Dendritic cell treated with granulocyte-macrophage colony-stimulating factor and Interleukin-4, amounts not matched to agents 40 ng/mL and 50 ng/mL, for 4 days (primary cell): ENCODE results near the gene ZFHX2.
A peak's percentile ranks its signal among the peaks of the same experiment; 100 is the strongest.

Experiments used
- H3K27ac Mint-ChIP-seq: one replicate; pipeline ENCODE4 v1.8.0; 2022; ENCODE audit warnings: mild to moderate bottlenecking, mixed read lengths
- H3K27me3 Mint-ChIP-seq: one replicate; pipeline ENCODE4 v1.8.0; 2022; ENCODE audit warnings: mild to moderate bottlenecking, mixed read lengths
- H3K36me3 Mint-ChIP-seq: one replicate; pipeline ENCODE4 v1.8.0; 2022; ENCODE audit warnings: low read depth, mixed read lengths
- H3K4me1 Mint-ChIP-seq: one replicate; pipeline ENCODE4 v1.8.0; 2022; ENCODE audit warnings: low read depth, mixed read lengths
- H3K4me3 Mint-ChIP-seq: one replicate; pipeline ENCODE4 v1.8.0; 2022; ENCODE audit warnings: mild to moderate bottlenecking, moderate library complexity, mixed read lengths
- H3K9me3 Mint-ChIP-seq: one replicate; pipeline ENCODE4 v1.8.0; 2022; ENCODE audit warnings: mixed read lengths
- intact Hi-C: fragments of 100-400 bp; cut with micrococcal nuclease; formaldehyde crosslinking; loops from one replicate; pipeline ENCODE4 v1.15.0; 2022

ZFHX2 gene

GRCh38 chr14:23535943-23536342, 15.6 kb downstream of the ZFHX2 start:
- no peak overlapping the region for H3K27ac Mint-ChIP-seq
- no peak overlapping the region for H3K4me3 Mint-ChIP-seq
- no peaks in the 10 kb centered on the region for H3K36me3 Mint-ChIP-seq
- peaks cover 2% of the 10 kb centered on the region for H3K27me3 Mint-ChIP-seq
- H3K4me1 Mint-ChIP-seq, result peaks cover 23% of the 10 kb centered on the region
- H3K9me3 Mint-ChIP-seq, result no peaks in the 10 kb centered on the region
- intact Hi-C loops, result no loop called here

GRCh38 chr14:23533652-23534435, 17.7 kb downstream of the ZFHX2 start:
- intact Hi-C loops, result no loop called here
- no peak overlapping the region for H3K27ac Mint-ChIP-seq
- no peaks in the 10 kb centered on the region for H3K36me3 Mint-ChIP-seq
- no peak overlapping the region for H3K4me3 Mint-ChIP-seq
- H3K4me1 Mint-ChIP-seq, result peaks cover 35% of the 10 kb centered on the region
- no peaks in the 10 kb centered on the region for H3K9me3 Mint-ChIP-seq
- H3K27me3 Mint-ChIP-seq, result peaks cover 2% of the 10 kb centered on the region

DNA sequence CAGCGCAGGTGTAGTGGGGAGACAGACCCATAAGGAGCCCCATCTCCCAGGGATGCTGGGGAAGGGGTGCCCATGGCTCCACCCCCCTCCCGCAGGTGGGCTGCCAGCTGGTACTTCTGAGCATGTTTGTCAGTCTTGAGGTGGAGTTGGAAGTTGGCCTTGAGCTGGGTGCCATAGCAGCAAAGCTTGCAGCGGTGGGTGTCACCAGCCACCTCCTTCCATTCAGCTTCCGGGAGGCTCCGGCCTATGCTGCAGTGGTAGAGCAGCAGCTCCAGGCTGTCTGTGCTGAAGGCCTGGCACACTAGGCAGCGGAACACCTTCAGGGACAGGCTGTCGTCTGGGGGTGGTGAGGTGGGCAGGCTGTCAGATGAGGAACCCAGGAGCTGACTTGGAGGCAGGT, 18.9 kb downstream of the ZFHX2 start:
- H3K27ac Mint-ChIP-seq, result no peak overlapping the region
- no peaks in the 10 kb centered on the region for H3K27me3 Mint-ChIP-seq
- peaks cover 24% of the 10 kb centered on the region for H3K4me1 Mint-ChIP-seq
- H3K4me3 Mint-ChIP-seq, result no peak overlapping the region
- intact Hi-C loops, result no loop called here
- H3K9me3 Mint-ChIP-seq, result no peaks in the 10 kb centered on the region
- H3K36me3 Mint-ChIP-seq, result no peaks in the 10 kb centered on the region

DNA sequence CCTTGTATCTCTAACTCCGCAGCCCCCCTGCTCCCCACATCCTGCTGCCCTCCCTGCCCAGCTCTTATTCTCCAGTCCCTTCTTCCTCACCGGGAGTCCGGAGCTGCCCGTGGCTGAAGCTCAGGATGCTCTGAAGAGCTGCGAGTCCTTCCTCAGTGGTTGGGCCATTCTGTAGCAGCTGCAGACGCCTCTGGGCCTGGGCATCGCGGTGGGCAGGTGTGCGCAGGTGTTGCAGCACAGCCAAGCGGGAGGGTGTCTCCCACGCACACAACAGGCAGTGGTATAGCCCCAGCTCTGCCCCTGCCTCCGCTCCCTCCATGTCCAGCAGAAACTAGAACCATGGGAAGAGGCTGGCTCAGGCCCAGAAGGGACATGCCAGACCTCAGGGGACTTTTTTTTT, 20.2 kb downstream of the ZFHX2 start:
- H3K36me3 Mint-ChIP-seq, result peaks cover 7% of the 10 kb centered on the region

DNA sequence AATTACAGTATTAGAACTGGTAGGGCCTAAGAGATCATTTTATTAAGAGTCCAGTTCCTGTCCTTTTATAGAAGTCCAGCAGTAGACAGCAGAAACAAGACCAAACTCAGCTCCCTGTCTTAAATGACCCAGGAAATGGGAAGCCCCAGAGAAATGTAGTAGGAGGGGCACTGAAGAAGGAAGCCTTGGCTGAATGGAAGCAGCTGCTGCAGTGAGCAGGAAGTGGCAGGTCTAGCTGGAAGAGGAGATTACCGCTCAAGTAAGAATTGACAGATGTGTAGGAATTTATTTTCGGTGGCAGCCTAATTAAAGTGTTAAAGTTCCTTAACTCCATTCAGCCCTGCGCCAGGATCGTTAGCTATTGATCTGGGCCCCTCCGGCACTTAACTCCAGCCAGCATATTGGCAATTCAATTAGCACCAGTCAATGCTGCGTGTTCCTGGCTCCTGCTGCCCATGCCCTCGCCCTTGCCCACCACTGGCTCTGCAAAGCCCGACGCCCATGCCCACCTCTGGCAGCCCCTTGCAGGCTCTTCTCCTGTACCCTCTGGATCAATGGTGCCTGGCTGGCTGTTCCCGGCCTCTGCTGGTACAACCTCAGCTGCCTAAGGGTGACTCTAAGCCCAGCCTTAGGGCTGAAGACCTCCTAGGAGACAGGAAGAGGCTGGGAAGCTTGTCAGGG, 21.1 kb downstream of the ZFHX2 start:
- Mint-ChIP-seq H3K9me3 (no peaks in the 10 kb centered on the region), H3K4me3 (no peak overlapping the region), H3K4me1 (peaks cover 17% of the 10 kb centered on the region), H3K27ac (peak overlapping the region; percentile 10), H3K36me3 (peaks cover 11% of the 10 kb centered on the region), H3K27me3 (no peaks in the 10 kb centered on the region)
- intact Hi-C loops, result no loop called here

More for the DNA sequence above, 20.2 kb downstream of the ZFHX2 start:
- H3K9me3 Mint-ChIP-seq, result no peaks in the 10 kb centered on the region
- H3K27ac Mint-ChIP-seq, result no peak overlapping the region
- H3K4me1 Mint-ChIP-seq, result peaks cover 17% of the 10 kb centered on the region
- no peak overlapping the region for H3K4me3 Mint-ChIP-seq
- H3K27me3 Mint-ChIP-seq, result no peaks in the 10 kb centered on the region
- intact Hi-C loops, result no loop called here

DNA sequence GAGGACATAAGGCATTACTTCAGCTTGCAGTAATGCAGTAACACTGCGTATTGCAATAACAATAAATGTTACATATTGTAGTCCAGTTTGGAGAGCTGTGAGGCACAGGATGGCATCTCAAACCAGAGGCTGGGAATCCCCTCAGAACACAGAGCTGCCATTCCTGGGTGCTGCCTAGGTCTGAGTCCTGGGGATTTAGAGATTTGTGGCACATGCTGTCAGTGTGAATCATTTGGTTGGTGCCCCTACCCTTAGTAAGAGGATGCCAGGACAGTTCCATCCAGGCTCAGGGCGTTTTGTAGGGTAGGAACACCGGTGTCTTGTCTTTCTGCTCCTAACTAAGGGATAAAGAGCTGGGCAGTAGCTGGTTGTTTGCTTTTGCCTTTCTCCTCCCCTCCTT, 22.5 kb downstream of the ZFHX2 start:
- peaks cover 11% of the 10 kb centered on the region for H3K36me3 Mint-ChIP-seq
- H3K27me3 Mint-ChIP-seq, result no peaks in the 10 kb centered on the region
- H3K27ac Mint-ChIP-seq, result no peak overlapping the region
- intact Hi-C loops, result no loop called here
- H3K9me3 Mint-ChIP-seq, result no peaks in the 10 kb centered on the region
- peaks cover 17% of the 10 kb centered on the region for H3K4me1 Mint-ChIP-seq
- H3K4me3 Mint-ChIP-seq, result no peak overlapping the region

- no peaks in the 10 kb centered on the region for H3K9me3 Mint-ChIP-seq
- peaks cover 17% of the 10 kb centered on the region for H3K4me1 Mint-ChIP-seq
- no peak overlapping the region for H3K27ac Mint-ChIP-seq
- peaks cover 11% of the 10 kb centered on the region for H3K36me3 Mint-ChIP-seq
- no peaks in the 10 kb centered on the region for H3K27me3 Mint-ChIP-seq
- no peak overlapping the region for H3K4me3 Mint-ChIP-seq
- intact Hi-C loops, result no loop called here
Observed at GRCh38 chr14:23528555-23528954, 23.0 kb downstream of the ZFHX2 start.

- Mint-ChIP-seq H3K4me3 (no peak overlapping the region), H3K27me3 (no peaks in the 10 kb centered on the region), H3K9me3 (no peaks in the 10 kb centered on the region), H3K27ac (no peak overlapping the region), H3K36me3 (peaks cover 11% of the 10 kb centered on the region), H3K4me1 (peaks cover 23% of the 10 kb centered on the region)
- intact Hi-C loops, result no loop called here
Observed at GRCh38 chr14:23525611-23526010, 26.0 kb downstream of the ZFHX2 start.

GRCh38 chr14:23524954-23525353, 26.6 kb downstream of the ZFHX2 start:
- H3K36me3 Mint-ChIP-seq, result peaks cover 11% of the 10 kb centered on the region
- peaks cover 16% of the 10 kb centered on the region for H3K4me1 Mint-ChIP-seq
- no peak overlapping the region for H3K27ac Mint-ChIP-seq
- no peaks in the 10 kb centered on the region for H3K27me3 Mint-ChIP-seq
- intact Hi-C loops, result no loop called here
- H3K4me3 Mint-ChIP-seq, result no peak overlapping the region
- no peaks in the 10 kb centered on the region for H3K9me3 Mint-ChIP-seq

DNA sequence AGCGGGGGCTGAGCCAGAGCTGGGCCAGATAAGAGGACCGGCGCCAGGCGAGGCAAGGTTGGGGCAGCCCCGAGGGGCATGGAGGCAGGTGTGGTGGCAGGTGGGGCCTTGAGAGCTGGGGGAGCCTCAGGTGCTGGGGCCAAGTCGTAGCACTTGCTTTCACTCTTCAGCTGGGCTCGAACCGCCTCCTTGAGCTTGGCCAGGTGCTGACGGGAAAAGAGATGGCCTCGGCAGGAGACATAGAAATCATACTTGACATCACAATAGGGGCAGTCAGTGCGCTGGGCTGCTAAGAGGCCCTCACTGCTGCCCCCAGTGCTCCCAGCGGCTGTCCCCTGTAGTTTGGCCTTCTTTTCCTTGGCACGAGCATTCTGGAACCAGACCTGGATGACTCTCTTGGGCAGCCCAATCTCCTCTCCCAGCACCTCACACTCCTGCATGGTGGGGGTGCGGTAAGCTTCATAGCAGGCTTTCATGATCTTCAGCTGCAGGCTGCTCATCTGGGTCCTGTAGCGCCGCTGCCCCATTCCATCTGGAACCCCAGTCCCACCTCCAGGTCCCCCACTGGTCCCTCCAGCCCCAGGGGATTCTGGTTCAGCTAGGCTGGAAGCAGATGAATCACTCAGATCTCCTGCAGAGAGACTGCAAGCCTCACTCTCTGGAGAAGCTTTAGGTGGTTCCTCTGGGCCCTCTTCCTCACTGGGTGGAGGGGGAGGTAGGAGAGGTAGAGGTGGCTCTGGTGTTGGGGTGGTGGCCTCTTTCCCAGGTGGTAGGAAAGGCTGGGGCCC, 28.1 kb downstream of the ZFHX2 start:
- Mint-ChIP-seq H3K36me3 (peaks cover 11% of the 10 kb centered on the region), H3K27me3 (no peaks in the 10 kb centered on the region), H3K9me3 (no peaks in the 10 kb centered on the region), H3K4me3 (no peak overlapping the region), H3K4me1 (peaks cover 14% of the 10 kb centered on the region), H3K27ac (no peak overlapping the region)
- intact Hi-C loops, result no loop called here

DNA sequence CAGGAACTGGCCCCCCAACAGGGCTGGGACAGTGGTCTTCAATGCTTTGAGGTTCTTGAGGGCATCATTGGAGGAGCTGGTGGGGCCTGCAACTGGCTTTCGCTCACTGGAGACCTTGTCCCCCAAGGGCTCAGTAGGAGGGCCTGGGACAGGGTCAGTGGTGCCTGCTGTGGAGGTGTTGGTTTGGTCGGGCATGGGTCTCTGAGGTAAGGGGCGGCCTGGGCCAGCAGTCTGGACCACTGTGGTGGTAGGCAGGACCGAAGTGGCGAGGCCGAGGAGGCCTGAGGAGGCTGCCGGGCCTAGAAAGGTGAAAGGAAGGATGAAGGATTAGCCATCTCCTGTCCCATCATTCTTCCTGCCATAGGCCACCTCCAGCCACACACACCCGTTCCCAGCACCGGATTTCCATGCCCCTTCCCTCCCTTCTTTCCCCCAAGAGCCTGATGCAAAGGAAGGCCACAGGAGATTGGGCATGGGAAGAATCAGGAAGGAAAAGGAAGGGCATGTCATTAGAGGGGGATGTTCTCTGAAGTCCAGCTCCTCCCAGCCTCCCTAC, 28.8 kb downstream of the ZFHX2 start:
- peaks cover 14% of the 10 kb centered on the region for H3K4me1 Mint-ChIP-seq
- H3K9me3 Mint-ChIP-seq, result no peaks in the 10 kb centered on the region
- intact Hi-C loops, result no loop called here
- no peak overlapping the region for H3K27ac Mint-ChIP-seq
- no peaks in the 10 kb centered on the region for H3K27me3 Mint-ChIP-seq
- H3K36me3 Mint-ChIP-seq, result peaks cover 11% of the 10 kb centered on the region
- no peak overlapping the region for H3K4me3 Mint-ChIP-seq

DNA sequence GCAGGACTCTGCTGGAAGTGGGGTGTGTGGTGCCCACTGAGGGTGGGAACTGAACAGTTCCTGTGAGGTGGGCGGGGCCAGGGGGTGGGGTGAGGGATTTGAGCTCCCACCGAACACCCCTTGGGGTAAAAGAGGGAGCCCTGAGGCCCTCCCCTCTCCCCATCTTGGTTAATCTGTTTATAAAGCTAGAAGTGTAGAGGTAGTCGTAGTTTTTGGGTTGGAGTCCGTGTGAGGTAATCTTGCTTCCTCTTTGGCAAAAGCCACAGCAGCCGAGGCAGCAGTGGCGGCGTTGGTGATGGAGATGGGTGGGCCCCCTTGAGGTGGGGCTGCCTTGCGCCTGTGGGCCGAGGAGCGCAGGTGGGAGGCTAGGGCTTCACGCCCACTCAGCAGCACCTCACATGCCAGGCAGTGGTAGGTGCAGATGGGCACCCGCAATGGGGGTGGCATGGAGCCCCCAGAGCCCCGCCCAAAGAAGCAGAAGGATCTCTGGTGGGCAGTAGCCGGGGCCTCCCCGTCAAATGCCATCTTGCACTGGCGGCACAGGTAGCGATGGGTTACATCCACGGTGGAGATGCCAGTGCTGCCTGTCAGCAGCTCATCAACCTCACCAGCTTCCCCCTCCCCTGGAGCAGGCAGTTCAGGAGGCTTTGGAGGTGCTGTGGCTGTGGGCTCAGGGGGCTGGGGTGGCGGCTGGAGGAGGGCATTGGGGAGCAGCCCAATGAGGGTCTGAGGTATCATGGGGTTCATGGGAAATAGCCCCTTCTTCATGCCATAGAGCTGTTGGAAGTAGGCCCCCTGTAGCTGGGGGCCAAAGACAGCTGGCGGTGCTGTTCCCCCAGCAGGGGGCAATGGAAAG, 29.6 kb downstream of the ZFHX2 start:
- Mint-ChIP-seq H3K27ac (no peak overlapping the region), H3K27me3 (no peaks in the 10 kb centered on the region), H3K36me3 (peaks cover 6% of the 10 kb centered on the region), H3K9me3 (no peaks in the 10 kb centered on the region), H3K4me1 (peaks cover 14% of the 10 kb centered on the region), H3K4me3 (no peak overlapping the region)
- intact Hi-C loops, result no loop called here

DNA sequence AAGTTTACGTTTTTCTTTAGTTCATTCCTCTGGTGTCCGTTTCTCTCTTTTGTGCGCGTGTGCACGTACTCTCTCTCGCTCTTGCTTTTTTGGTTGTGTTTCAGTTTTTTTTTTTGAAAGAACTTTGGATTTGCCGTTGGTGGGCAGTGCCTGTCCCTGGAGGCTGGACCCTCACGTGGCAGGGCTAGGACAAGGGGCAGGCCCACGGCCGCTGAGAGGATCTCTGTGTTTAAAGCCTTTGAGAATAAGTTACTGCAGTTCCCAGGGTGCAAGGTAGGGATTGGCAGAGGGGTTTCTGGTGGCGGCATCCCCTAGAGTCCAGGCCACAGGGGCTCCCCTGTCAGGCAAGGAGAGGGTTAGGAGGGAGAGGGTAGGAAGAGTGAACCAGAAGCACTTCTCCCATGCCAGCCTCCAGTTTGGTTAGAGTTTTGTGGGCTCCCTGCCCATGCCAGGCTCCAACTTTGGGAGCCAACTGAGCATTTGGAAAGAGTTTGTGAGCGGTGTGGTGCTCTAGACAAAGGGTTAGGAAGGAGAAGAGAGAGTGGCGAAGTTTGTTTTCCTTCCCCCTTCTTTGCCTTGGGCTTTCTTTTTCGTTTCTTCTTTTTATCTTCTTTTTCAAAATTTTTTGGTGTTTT, 30.5 kb downstream of the ZFHX2 start:
- H3K27ac Mint-ChIP-seq, result peak overlapping the region; percentile 6
- no peaks in the 10 kb centered on the region for H3K9me3 Mint-ChIP-seq
- intact Hi-C loops, result no loop called here
- H3K36me3 Mint-ChIP-seq, result peaks cover under 1% of the 10 kb centered on the region
- no peak overlapping the region for H3K4me3 Mint-ChIP-seq
- no peaks in the 10 kb centered on the region for H3K27me3 Mint-ChIP-seq
- H3K4me1 Mint-ChIP-seq, result peaks cover 14% of the 10 kb centered on the region
